ENCODE results near the gene ZBTB7C. TPM values are rescaled to one million over a fixed set of nuclear protein-coding genes. Genes with fewer than 3 reads are reported as not detected.

The ZBTB7C gene
- total and polyA plus RNA-seq, 2 of the 4 experiments (the other 2 are of a cell fraction): not detected

DNA sequence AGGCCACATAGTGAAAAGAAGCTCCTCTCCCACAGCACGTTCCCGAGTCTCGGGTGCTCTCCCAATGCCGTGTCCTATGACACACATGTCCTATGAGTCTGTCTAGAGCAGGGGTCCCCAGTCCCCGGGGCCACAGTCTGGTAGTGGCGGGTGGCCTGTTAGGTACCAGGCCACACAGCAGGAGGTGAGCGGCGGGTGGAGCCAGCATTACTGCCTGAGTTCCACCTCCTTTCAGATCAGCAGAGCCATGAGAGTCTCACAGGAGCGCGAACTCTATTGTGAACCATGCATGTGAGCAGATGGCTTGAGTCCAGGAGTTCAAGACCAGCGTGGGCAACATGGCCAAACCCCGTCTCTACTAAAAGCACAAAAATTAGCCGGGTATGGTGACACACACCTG, 112.6 kb downstream of the ZBTB7C start:
- POLR2A ChIA-PET (ENCODE audit: unreplicated experiment): no interaction called here
- no peak overlapping the region for H4K91ac ChIP-seq (ENCODE audit: insufficient read depth, low read depth, low read length)
- BruUV-seq (replicated peaks): no TSS peak

More for the DNA sequence above, 112.6 kb downstream of the ZBTB7C start:
- H2BK5ac ChIP-seq (ENCODE audit: low read depth, low read length, poor library complexity, severe bottlenecking): no peak overlapping the region
- H3K4ac ChIP-seq (ENCODE audit: low read depth, low read length): no peak overlapping the region
- H3K9ac ChIP-seq (ENCODE audit: low read depth, low read length): no peak overlapping the region
- in situ Hi-C loops (cut with MboI; ENCODE audit: low sequenced_read_pairs) (no loop called here), dilution Hi-C loops (cut with HindIII; ENCODE audit: low sequenced_read_pairs, unreplicated experiment) (no loop called here), intact Hi-C loops (cut with micrococcal nuclease) (no loop called here)
- H3K18ac ChIP-seq (ENCODE audit: low read depth, low read length): no peak overlapping the region
- CTCF ChIA-PET: no interaction called here
- no peaks in the 10 kb centered on the region for H3K36me3 ChIP-seq (ENCODE audit: control insufficient read depth, insufficient read depth, low read length)
- H3K56ac ChIP-seq (ENCODE audit: extremely low read depth, insufficient read depth, low read length): no peak overlapping the region
- H3K27me3 ChIP-seq (ENCODE audit: control insufficient read depth, insufficient read depth, low read length): peaks cover 2% of the 10 kb centered on the region; the same call in 1 of the 2 replicates
- H2BK120ac ChIP-seq (ENCODE audit: low read depth, low read length): no peak overlapping the region
- H3K9me3 ChIP-seq (ENCODE audit: control insufficient read depth, insufficient read depth, low read length): no peaks in the 10 kb centered on the region
- no peak overlapping the region for H3K4me2 ChIP-seq (ENCODE audit: low read depth, low read length)
- H2AK9ac ChIP-seq (replicated peaks; ENCODE audit: low read depth, low read length, poor library complexity): no peak overlapping the region
- no peak overlapping the region for H2BK15ac ChIP-seq (ENCODE audit: low read depth, low read length)
- no peaks in the 10 kb centered on the region for H3K9me1 ChIP-seq (ENCODE audit: insufficient read depth, low read length)
- H3K79me1 ChIP-seq (ENCODE audit: low read depth in 1 of 2, low read length in 2 of 2): no peaks in the 10 kb centered on the region
- no peak overlapping the region for H3K27ac ChIP-seq (ENCODE audit: insufficient read depth, low read length)
- DNase-seq (no peak), ATAC-seq (ENCODE audit: low read depth) (no peak)
- TF ChIP-seq MXI1 (IDR thresholded peaks at IDR 0.05; ENCODE audit: borderline replicate concordance, low read depth, low read length): no peak
- TF ChIP-seq RFX5 (IDR thresholded peaks at IDR 0.05; ENCODE audit: low read depth, low read length): no peak
- TF ChIP-seq, protein P1, sequence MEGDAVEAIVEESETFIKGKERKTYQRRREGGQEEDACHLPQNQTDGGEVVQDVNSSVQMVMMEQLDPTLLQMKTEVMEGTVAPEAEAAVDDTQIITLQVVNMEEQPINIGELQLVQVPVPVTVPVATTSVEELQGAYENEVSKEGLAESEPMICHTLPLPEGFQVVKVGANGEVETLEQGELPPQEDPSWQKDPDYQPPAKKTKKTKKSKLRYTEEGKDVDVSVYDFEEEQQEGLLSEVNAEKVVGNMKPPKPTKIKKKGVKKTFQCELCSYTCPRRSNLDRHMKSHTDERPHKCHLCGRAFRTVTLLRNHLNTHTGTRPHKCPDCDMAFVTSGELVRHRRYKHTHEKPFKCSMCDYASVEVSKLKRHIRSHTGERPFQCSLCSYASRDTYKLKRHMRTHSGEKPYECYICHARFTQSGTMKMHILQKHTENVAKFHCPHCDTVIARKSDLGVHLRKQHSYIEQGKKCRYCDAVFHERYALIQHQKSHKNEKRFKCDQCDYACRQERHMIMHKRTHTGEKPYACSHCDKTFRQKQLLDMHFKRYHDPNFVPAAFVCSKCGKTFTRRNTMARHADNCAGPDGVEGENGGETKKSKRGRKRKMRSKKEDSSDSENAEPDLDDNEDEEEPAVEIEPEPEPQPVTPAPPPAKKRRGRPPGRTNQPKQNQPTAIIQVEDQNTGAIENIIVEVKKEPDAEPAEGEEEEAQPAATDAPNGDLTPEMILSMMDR (conservative IDR thresholded peaks at IDR 0.05; ENCODE audit: low read depth, low read length): no peak
- TF ChIP-seq, protein P2, sequence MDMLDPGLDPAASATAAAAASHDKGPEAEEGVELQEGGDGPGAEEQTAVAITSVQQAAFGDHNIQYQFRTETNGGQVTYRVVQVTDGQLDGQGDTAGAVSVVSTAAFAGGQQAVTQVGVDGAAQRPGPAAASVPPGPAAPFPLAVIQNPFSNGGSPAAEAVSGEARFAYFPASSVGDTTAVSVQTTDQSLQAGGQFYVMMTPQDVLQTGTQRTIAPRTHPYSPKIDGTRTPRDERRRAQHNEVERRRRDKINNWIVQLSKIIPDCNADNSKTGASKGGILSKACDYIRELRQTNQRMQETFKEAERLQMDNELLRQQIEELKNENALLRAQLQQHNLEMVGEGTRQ (IDR thresholded peaks at IDR 0.05; ENCODE audit: low read depth, low read length): no peak
- no peak for TF ChIP-seq NFE2L2 (IDR thresholded peaks at IDR 0.05; ENCODE audit: low read depth, low read length)
- no peak for TF ChIP-seq CEBPB (IDR thresholded peaks at IDR 0.05; ENCODE audit: low read depth, low read length)
- TF ChIP-seq BHLHE40 (IDR thresholded peaks at IDR 0.05; ENCODE audit: low read depth, low read length): no peak
- no peak for TF ChIP-seq CHD1 (IDR thresholded peaks at IDR 0.05; ENCODE audit: low read depth, low read length)
- no peak for TF ChIP-seq RAD21 (IDR thresholded peaks at IDR 0.05; ENCODE audit: low read length)
- no peak for TF ChIP-seq RCOR1 (IDR thresholded peaks at IDR 0.05; ENCODE audit: insufficient replicate concordance, low read length)
- no peak for TF ChIP-seq MAZ (IDR thresholded peaks at IDR 0.05; ENCODE audit: borderline replicate concordance, low read depth, low read length)
- no peak for TF ChIP-seq FOS (IDR thresholded peaks at IDR 0.05; ENCODE audit: low read depth, low read length)
- no peak overlapping the region for H3K4me3 ChIP-seq (ENCODE audit: insufficient read depth, low read depth, low read length)
- H4K8ac ChIP-seq (ENCODE audit: low read depth in 2 of 2, low read length in 2 of 2): no peak overlapping the region
- H3K14ac ChIP-seq (replicated peaks; ENCODE audit: low read depth, low read length): no peak overlapping the region
- H2AK5ac ChIP-seq (ENCODE audit: low read depth, low read length): no peak overlapping the region
- WGBS, 2 experiments (ENCODE audit: extremely low coverage in 2 of 2, insufficient read length in 1 of 2): 74% methylated on average over 4 of the region's 13 CpGs; no CpG with 5 or more reads in 1 of the 2 experiments
- H2AFZ ChIP-seq (replicated peaks; ENCODE audit: low read length, poor library complexity): no peak overlapping the region
- H2BK20ac ChIP-seq (ENCODE audit: low read depth, low read length): no peak overlapping the region
- H3K4me1 ChIP-seq (ENCODE audit: control insufficient read depth, insufficient read depth, low read length): no peaks in the 10 kb centered on the region
- no peak overlapping the region for H3K23ac ChIP-seq (ENCODE audit: low read depth, low read length)
- H4K20me1 ChIP-seq (ENCODE audit: insufficient read depth, low read length): no peaks in the 10 kb centered on the region
- no peak overlapping the region for H4K5ac ChIP-seq (ENCODE audit: low read depth, low read length)
